Activated CD4-positive, alpha-beta T cell treated with anti-CD3 and anti-CD28 coated beads, Interleukin-2, amount 50 U/mL, for 16 hours (primary cell): Measurements from ENCODE around the gene PHLDB3.
"Not testable (repeated sequence)": the region's sequence is repeated elsewhere in the genome, so short reads cannot be mapped to it uniquely, and the experiment has no call there.

Experiments
- DNase-seq: peaks from one replicate; pipeline ENCODE4 v3.0.0-alpha.2; 2020

The PHLDB3 gene

DNA sequence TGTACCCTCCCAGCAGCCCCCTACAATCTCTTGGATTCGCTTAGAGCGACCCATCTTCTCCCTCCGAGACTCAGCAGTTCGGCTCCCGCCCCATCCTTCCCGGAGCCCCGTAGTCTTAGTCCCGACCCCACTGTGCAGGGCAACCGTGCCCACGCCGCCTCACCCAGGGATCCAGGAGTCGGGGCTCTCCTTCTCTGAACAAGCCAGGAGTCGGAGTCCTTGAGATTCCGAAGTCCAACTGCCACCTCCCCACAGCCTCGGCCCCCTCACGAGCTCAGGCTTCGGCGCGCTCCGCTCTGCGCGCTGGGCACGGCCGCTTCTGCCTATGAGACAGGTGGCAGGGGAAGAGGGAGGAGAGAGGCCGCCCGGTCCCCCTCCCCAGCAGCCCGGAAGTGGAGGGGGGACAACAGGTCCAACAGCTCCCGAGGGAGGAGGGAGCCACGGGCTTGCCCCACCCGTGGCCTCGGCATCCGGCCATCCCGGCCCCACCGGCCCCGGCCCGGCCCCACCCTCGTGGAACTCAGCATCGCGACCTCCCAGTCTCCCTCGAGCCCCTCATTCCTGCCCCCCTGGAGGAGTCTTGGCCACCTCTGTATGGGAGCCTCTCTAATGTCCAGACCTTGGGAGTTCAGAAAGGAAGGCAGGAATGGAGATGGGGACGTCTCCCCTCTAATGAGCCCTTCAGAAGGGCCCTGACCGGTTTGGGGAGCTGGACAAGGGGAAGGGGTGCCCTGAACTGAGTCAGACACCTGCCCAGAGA, at the start of gene PHLDB3:
TSS of gene PHLDB3 (minus strand) at position 321 of the 760 bp plus-strand sequence. CDS start 628 bp downstream, outside the sequence.
- DNase-seq = peak; percentile 42

DNA sequence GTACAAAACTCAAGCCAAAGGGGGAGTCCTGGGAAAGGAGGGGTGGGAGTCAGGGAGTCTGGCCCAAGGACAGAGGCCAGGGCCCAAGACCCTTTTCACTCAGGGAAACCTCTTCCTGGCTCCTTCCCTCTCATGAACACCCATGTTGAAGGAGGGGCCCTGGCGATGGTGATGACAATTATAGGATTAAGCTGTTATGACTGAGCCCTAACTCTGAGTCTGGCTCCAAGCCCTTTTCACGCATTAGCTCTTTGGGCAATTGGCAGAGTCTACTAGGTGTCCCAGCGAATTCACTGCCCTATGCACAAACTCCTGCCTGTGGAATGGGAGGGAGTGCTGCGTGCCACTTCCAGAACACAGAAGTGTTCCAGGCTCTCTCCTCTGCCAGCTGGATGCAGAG, 49.1 kb upstream of the PHLDB3 start:
- no peak for DNase-seq

DNA sequence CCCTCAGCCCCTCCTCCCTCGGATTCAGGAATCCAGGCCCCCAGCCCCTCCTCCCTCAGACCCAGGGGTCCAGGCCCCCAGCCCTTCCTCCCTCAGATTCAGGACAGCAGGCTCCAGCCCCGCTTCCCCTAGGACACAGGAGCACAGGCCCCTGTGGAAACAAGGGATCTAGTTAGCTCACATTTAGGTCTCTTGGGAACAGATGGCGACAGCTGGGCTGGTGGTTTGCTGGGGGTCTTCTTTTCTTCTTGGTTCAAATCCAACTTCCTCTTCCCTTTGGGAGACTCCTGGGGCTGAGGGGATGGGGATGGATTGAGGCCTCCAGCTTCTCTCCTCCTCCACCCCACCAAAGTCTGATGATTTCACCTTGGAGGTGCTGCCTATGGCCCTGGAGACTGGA, 48.1 kb upstream of the PHLDB3 start:
- no peak for DNase-seq

DNA sequence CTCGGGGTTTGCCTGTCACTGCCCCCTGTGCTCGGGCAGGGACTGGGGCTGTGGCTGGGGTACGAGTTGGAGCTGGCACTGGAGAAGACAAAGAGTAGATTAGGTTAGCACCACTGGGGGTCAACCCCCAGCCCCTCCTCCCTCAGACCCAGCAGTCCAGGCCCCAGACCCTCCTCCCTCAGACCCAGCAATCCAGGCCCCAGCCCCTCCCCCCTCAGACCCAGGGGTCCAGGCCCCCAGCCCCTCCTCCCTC, 47.6 kb upstream of the PHLDB3 start:
- DNase-seq = no peak

DNA sequence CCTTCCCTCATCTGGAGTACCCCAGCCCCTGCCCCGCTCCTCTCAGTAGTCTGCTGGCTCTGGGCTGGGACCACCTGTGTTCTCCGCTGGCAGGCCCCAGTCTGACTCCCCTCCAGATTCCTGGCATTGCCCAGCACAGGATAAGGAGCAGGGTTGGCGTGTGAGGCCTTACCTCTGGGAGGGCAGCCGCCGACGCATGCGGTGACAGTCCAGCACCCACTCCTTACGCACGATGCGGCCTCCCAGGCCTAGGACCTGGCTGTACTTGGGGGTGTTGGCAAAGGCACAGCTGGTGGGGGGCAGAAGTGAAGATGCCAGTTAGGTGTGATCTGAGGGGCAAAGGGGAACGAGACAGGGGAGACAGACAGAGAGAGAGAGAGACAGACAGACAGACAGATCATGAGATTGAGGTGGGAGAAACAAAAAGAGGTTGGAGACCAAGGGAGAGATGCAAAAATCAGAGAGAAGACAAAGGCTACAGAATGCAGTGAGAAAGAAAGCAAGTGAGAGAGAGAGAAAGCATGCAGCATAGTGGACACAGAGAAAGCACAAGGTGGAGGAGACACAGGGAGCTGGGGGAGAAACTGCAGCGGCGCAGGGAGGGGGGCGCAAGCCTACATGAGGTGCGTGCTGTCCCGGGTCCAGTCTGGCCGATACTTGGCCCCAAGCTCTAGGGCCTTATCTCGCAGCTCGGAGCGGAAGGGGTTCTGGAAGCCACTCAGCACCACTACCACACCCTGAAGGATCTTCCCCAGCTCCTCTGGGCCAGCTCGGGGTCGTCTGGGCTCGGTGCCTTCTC, 47.1 kb upstream of the PHLDB3 start:
- DNase-seq = no peak

DNA sequence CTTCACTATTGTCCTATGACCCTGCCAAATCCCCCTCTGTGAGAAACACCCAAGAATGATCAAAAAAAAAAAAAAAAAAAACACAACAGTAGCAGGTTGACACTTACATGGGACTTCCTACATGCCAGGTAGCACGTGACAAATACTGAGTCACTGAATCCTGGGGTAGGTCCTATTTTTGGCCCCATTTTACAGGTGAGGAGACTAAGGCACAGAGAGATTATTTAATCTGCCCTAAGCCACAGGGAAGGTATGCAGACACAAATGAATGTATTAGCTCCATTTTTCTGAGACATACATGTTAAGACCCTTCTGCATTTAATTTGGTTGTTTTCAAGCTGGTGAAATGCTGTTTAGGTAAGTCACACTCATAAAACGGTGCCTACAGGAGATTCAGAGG, 44.2 kb upstream of the PHLDB3 start:
- no peak for DNase-seq

DNA sequence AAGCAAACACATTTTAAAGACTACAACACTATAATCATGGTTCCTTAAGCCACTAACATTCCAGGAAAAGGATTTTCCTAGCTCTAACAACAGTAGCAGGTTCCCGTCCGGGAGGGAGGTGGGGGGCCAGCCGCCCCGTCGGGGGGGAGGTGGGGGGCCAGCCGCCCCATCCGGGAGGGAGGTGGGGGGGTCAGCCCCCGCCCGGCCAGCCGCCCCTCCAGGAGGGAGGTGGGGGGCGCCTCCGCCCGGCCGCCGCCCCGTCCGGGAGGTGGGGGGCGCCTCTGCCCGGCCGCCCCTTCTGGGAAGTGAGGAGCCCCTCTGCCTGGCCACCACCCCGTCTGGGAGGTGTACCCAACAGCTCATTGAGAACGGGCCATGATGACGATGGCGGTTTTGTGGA, 43.4 kb upstream of the PHLDB3 start:
- DNase-seq = not testable (repeated sequence)

DNA sequence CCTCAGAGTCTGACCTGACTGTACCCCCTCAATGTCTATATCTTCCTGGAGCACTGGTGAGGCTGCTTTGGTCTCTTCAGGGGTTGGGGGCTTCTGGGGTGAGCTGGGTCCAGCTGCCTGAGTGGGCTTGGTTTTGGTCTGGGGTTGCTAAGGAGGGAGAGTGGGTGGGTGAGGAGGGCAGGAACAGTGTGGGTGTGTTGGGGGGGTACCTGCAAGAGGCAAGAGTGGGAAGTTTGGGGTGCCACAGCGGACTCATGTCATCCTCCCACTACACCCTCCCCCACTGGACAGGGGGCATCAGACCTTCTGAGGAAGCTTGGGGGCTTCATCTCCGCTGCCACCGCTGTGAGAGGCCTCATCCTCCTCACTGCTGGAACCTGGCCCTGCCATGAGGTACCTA, 42.0 kb upstream of the PHLDB3 start:
- DNase-seq = no peak

DNA sequence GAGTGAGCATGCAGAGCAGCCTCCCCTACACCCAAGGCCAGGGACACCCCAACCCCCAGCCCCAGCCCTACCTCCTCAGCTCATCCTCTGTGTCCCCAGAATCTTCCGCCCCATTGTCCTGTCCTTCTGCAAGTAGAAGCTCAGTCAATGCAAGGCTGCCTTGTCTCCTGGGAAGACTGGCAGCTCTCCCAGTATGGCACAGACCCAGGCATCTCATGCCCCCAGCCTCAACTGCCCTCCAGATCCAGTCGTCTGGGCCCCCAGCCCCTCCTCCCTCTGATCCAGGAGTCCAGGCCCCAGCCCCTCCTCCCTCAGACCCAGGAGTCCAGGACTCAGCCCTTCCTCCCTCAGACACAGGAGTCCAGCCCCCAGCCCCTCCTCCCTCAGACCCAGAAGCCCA, 41.4 kb upstream of the PHLDB3 start:
- no peak for DNase-seq

DNA sequence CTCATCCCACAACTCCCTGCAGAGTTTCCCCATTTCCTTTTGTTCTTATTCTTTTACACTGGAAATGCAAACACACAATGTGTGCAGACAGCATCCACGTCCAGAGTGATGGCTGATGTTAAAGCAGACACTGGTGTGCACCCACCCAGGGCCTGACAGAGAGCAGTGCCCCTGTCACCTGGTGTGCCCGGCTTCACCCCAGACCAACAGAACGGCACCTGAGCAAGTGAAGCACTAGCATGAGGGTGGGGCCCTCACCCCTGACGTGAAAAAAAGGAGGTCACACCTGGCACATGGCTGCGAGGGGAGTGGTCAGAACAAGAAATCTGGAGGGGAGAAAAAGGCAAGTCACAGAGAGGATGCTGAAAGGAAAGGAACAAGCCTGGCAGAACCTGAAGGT, 40.7 kb upstream of the PHLDB3 start:
- DNase-seq = no peak

DNA sequence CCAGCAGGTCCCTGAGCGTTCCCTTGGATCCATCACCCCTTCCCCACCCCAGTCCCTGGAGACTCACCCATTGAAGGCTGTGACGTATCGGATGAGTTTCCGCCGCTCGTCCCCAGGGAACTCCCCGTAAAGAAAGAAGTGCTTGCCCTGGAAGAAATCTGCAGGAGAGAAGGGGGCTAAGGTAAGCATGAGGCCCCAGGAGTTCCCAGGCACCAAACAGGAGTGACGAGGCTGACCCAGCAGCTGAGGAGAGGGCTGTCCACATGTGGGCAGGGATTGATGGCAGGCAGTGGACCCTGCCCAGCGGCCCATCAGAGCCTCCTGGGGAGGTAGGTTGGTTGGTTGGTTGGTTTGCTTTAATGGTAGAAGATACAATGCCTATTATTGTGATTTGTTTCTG, 39.5 kb upstream of the PHLDB3 start:
- no peak for DNase-seq

DNA sequence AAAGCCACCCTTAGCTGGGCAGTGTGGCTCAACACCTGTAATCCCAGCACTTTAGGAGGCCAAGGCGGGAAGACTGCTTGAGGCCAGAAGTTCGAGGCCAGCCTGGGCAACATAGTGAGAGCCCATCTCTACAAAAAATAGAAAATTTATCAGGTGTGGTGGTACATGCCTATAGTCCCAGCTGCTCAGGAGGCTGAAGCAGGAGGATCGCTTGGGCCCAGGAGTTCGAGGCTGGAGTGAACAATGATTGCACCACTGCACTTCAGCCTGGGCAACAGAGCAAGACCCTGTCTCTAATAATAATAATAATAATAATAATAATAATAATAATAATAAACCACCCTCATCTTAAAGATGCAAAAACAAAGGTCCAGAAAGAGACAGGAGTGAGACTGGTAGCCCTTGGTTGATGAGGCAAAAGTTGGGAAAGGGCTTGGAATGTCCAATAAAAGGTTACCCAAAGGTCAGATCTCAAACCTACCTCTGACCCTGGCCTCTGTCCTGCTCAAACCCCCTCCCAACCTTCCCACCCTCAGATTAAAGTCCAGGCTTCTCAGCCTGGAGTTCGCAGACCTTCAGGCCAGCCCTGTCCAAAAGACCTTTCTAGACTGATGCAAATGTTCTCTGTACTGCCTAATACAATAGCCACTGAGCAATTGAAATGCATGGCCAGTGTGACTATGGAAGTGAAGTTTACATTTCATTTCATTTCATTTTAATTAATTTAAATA, 37.5 kb upstream of the PHLDB3 start:
- DNase-seq = no peak

DNA sequence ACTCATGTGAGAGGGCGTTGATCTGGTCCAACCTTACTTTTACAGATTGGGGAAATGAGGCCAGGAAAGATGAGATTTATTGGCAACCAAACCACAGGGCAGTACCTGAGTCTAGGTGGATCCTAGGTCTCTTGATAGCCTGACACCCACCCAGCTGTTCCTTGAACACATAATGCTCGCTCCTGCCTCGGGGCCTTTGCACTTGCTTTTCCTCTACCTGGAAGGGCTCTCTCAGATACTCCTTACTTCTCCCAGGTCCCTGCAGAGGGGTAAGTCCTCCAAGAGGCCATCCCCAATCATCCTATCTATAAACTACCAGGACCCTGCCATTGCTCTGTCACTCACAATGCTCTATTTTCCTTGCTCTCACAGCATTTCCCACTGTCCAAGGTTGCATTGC, 35.8 kb upstream of the PHLDB3 start:
- no peak for DNase-seq

DNA sequence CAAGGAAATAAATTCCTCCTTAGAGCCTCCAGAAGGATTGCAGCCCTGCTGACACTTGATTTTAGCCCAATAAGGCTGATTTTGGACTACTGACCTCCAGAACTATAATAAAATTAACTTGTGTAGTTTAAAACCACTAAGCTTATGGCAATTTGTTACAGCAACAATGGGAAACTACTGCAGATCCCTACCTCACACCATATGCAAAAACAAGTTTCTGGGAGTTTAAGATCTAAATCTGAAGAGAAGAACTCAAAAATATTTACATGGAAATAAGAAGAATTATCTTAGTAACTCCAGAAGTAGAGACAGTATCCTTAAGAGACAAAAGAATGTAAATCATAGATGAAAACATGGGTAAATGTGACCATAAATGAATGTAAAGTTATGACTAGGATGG, 34.4 kb upstream of the PHLDB3 start:
- DNase-seq = no peak

DNA sequence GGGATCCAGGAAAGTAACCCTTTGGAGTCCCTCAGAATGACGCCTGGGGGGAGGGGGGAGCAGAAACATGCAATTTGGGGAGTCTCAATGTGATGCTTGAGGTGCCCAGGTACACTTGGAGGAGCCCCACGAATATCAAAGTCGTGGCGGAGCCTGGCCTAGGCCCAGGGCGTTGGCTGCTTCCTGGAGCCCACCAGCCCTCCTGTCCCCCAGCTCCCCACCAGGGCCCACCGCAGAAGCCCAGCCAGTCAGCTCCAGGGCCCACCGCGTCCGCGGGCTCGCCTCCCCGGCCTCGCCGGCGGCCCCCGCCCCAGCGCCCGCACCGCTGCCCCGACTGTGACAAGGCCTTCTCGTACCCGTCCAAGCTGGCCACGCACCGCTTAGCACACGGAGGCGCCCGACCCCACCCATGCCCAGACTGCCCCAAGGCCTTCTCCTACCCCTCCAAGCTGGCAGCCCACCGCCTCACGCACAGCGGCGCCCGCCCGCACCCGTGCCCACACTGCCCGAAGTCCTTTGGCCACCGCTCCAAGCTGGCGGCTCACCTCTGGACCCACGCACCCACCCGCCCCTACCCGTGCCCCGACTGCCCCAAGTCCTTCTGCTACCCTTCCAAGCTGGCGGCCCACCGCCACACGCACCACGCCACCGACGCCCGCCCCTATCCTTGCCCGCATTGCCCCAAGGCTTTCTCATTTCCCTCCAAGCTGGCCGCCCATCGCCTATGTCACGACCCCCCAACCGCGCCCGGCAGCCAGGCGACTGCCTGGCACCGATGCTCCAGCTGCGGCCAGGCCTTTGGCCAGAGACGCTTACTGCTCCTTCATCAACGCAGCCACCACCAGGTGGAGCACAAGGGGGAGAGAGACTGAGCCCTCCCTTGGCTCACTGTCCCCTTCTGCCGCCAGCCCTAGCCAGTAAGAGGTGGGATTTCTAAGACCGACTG, 30.5 kb upstream of the PHLDB3 start:
- no peak for DNase-seq

DNA sequence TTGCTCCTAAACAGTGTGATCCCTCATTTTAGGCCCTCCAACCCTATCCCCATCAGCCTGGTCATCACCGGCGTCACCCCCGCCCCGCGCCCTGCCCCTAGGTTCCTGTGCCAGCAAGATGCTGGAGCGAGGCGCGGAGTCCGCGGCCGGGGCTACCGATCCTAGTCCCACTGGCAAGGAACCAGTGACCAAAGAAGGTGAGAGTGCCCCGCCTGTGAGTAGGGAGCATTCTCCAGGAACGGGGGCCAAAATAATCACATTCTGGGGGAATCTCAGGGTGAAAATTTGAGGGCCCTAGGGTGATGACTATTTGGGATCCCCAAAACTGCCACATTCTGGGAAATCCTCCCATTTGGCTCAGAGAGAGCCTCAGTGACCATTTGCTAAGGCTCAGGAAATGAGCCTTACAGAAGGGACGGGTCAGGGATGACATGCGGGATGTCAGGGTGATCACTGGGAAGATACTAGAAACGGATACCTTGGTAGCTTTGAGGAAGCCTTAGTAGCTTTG, 29.8 kb upstream of the PHLDB3 start:
- no peak for DNase-seq

DNA sequence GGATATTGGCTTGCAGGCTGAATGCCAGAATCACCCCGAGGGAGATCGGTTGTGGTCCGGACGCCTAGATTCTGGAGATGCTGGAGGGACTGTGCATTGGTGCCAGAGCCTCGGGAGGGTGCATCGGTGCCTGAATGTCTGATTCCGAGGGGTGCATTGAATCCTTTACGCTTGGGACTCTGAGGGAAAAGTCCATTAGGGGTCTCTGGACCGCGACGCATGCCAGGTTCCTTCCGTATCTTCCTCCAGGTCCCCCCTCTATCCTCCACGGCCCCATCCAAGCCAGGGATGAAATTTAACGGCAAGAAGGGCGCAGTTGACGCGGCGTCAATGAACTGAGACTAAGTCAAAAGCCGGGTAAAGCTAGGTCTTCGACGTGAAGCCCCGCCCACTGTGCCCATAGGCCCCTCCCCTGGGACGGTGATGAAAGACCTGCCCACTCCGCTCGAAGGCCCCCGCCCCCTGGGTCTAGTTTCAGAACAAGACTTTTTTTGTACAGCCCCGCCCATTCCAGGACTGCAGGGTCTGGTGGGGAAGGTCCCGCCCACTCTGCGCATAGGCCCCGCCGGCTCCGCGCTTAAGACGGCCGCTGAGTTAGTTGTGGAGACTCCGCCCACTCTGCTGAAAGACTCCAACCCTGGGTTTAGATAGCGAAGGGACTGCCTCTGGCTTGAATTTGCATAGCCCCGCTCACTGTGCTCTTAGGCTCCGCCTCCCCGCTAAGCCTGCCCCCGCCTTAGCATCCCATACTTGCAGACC, 29.2 kb upstream of the PHLDB3 start:
- DNase-seq = peak; percentile 98

DNA sequence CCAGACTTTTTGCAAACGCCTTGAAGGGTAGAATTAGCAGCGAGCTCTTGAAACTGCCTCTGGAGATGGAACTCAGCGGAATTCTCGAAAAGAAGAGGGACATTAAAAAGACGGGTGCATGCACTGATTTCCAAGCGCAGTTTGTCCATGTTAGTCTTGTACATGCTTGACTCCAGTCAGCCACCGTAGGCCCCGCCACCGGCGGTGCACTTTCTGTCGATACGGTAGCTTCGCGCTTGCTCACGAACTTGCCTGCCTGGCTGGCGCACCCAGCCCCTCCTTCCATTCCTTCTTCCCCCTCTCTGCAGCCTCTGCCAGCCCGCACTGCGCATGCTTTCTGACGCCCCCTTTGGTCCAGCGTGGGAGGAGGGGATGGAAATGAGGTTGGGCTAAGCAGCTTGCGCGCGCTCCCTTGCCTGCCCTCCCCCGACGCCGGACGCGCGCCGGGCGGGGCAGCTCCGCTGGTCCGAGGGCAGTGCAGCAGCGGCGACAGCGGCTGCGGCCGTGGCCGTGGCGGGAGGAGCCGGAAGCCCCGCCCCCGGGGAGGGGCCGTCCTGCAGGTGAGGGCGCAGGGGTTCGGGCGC, 28.5 kb upstream of the PHLDB3 start, which contains the start of gene ZNF575:
TSS of gene ZNF575 (plus strand) at position 227 of the 584 bp plus-strand sequence. CDS start 1,235 bp downstream, outside the sequence.
- DNase-seq = peak; percentile 88

DNA sequence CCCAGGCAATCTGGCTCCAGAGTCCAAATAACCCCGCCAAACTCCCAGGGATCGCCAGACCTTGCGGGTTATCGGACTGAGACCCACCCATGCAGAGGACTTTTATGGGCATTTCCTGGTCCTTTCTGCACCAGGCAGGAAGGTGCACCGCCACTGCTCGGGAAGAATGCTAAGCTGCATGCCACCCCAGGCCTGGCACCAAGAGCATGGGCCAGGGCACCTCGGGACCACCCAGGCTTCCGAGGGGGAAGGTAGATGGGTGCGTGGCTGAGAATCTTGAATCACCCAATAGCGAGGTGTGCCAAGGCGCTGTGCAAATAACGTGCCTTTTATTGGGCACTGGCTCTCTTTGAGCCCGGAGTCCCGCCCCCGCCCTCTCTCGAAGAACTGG, 28.0 kb upstream of the PHLDB3 start:
- DNase-seq = peak; percentile 64

DNA sequence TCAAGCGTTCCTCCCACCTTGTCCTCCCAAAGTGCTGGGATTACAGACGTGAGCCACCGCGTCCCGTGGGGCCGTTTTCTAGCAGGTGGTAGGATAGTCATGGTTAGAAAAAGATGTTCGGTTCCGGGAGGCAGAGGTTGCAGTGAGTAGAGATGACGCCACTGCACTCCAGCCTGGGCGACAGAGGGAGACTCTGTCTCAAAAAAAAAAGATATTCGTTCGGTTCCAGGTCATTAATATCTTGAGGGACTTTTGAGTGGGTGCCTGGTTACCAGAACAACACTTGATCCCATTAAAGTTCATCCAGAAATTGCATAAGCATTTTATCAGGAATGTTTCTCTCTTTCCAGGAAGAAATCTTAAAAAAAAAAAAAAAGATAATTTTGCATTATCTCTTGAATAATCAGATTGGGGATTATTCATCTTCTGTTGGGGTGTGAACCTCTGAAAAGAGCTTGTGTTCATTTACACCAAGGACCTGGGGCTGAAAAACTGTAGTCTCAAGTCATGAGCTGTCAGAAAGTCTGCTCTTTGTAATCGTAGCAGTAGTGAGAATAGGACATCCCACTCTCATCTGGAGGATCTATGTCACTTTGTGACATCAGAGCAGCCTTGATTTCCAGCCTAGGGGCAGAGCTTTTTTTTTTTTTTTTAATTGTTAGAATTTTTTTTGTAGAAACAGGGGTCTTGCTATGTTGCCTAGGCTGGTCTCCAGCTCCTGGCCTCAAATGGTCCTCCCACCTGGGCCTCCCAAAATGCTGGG, 23.5 kb upstream of the PHLDB3 start:
- no peak for DNase-seq
